ENCODE data around the gene SLC19A1.
"Not testable (repeated sequence)": the region's sequence is repeated elsewhere in the genome, so short reads cannot be mapped to it uniquely, and the experiment has no call there.

The SLC19A1 gene

GRCh38 chr21:45503226-45503625 is 39.0 kb downstream of the SLC19A1 start:
- DNase-seq: not testable (repeated sequence)

DNA sequence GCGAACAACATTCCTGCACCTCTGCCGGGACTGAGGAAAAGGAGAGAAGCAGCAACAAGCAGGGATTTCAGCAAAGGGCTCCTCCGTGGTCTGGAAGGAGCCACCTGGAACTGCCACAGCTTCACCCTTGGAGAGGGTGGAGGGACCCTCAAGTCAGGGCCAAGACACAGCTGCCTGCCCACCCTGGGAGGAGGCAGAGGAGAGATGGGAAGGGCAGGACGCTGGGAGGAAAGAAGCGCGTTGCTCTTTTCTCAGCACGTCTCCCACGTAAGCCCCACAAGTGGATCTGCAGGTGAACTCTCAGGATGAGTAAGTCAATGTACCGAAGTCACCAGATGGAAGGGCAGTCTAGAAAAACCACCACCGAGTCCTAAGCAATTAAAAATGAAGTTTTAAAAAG is 39.6 kb downstream of the SLC19A1 start:
- DNase-seq: no peak

GRCh38 chr21:45502006-45502345 is 40.3 kb downstream of the SLC19A1 start:
- DNase-seq: no peak

GRCh38 chr21:45501081-45502005 is 40.9 kb downstream of the SLC19A1 start:
- not testable (repeated sequence) for DNase-seq

DNA sequence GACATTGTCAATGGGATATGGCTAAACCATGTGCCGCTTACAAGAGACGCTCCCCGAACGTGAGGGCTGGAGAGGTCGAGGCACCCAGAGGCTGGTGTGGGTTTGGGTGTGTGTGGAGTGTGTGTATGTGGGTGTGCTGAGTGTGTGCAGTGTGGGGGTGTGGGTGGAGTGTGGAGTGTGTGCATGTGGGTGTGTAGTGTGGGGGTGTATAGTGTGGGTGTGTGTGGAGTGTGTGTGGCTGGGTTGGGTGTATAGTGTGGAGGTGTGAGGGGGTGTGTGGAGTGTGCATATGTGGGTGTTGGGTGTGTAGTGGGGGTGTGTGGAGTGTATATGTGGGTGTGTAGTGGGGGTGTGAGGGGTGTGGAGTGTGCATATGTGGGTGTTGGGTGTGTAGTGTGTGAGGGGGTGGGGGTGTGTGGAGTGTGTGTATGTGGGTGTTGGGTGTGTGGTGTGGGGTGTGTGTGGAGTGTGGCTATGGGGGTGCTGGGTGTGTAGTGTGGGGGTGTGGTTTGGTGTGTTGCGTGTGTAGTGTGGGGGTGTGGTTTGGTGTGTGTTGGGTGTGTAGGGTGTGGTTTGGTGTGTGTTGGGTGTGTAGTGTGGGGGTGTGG is 42.2 kb downstream of the SLC19A1 start:
- DNase-seq: no peak

DNA sequence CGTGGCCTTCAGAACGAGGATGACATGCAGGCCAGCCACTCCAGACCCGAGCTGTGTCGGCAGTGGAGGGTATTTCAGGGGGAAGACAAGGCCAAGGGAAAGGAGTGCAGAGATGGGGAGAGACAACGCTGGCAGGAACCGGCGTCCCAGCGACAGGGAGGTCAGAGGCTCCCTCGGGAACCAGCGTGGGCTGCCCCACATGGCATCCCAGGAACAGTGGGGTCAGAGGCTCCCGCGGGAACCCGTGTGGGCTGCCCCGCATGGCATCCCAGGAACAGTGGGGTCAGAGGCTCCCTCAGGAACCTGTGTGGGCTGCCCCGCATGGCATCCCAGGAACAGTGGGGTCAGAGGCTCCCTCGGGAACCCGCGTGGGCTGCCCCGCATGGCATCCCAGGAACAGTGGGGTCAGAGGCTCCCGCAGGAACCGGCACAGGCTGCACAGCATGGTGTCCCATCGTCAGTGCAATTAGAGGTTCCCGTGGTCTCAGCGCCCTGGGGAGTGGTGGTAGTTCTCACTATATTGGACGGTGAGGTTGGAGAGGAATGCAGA is 43.0 kb downstream of the SLC19A1 start:
- DNase-seq: no peak

DNA sequence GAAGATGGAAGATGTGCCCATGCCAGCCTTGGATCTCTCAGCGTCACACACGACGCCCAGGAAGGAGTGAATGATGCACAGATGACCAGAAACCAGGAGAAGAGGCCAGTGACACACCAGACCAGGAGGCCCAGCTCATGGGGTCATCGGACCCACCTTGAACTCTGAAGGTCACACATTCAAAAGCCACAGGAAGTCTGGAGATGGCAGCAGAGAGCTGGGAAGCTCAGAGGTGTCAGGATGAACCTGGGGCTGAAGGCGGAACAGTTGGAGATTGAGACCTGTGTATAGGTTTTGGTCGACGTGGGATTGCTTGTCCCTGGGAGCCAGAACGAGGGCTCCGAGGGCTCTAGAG is 43.6 kb downstream of the SLC19A1 start:
- no peak for DNase-seq

DNA sequence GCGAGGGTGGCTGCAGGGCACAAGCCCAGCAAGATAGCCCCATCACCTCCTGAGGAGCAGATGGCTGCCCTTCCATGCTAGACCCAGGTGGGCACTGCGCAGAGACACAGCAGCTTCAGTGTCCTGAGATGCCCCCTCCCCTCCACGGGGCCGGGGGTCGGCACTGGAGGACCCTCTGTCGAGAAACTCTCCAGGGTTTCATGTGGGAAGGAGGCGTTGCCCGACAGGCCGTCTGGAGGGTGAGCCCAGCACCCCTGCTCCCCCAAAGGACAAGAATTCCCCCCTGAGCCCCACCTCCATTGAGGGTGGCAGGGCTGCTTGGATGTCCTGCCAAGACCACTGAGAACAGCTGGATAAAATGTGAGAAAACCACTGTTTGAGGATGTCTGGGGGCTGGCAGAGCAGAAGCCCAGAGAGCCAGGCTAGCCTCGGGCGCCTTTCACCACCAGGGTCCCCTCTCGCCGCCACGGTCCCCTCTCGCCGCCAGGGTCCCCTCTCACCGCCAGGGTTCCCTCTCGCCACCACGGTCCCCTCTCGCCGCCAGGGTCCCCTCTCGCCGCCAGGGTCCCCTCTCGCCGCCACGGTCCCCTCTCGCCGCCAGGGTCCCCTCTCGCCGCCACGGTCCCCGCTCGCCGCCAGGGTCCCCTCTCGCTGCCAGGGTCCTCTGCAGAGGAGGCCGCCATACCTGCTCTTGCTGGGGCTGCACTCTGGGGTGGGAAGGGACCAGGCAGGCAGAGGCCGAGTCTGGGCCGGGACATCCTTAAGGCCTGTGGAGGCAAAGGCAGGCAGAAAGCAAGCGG is 44.2 kb downstream of the SLC19A1 start:
- DNase-seq: no peak

GRCh38 chr21:45496968-45497845 is 45.0 kb downstream of the SLC19A1 start:
- no peak for DNase-seq

- no peak for DNase-seq
Observed at GRCh38 chr21:45496151-45496967, 45.9 kb downstream of the SLC19A1 start.

DNA sequence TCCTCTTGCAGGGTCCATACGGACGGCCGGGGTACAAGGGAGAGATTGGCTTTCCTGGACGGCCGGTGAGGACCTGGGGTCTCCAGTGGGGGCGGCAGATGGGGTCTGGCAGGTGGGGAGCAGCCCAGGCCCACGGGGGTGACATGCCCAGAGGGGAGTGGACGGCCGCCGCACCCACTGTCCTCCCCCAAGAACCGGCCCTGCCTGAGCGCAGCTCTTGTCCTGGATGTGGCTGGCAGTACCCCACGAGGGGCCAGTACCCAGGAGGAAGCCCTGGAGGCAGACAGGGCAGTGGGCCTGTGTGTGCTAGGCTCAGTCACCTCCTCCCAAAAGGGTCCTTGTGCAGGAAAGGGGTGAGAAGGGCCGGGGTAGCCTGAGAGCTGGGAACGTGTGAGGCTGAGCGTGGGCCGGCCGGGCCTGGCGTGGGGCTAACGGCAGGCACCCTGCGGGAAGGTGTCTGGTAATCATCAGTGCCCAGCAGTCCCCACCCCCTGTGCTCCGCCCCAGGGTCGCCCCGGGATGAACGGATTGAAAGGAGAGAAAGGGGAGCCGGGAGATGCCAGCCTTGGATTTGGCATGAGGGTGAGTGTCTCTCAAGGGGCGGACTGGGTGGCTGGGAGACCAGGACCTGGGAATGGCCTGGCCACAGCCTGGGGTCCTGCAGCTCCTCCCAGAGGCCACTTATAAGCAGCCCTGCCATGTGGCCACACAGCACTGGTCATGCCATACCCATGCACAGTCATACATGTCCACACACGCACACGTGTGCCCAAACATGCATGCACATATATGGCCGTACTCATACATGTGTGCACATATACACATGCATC is 47.2 kb downstream of the SLC19A1 start:
- no peak for DNase-seq

GRCh38 chr21:45494135-45494850 is 47.9 kb downstream of the SLC19A1 start:
- no peak for DNase-seq

DNA sequence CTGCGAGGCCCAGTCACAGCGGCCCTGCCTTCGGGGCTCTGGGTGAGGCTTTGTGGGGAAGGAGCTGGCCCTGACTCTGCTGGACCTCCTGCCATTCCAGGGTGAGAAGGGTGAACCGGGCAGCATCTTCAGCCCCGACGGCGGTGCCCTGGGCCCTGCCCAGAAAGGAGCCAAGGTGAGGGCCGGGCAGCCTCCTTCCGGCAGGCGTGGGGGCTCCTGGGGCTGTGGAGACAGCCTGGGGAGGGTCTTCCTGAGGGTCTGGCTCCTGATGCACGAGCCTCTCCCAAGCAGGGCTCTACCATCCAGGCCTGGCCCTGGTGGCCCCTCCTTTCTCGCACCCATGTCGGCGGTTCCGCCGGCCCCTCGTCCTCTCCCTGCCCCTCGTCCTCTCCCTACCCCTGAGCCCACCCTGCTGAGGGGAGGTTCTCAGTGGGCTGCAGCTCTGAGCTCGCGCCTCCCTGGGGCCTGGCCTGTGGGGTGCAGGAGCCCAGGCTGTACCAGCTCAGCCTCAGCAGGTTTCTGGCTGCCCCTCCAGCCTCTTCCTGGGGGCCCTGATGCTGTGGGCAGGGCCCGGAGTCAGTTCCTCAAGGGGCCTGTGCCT is 48.7 kb downstream of the SLC19A1 start:
- no peak for DNase-seq

DNA sequence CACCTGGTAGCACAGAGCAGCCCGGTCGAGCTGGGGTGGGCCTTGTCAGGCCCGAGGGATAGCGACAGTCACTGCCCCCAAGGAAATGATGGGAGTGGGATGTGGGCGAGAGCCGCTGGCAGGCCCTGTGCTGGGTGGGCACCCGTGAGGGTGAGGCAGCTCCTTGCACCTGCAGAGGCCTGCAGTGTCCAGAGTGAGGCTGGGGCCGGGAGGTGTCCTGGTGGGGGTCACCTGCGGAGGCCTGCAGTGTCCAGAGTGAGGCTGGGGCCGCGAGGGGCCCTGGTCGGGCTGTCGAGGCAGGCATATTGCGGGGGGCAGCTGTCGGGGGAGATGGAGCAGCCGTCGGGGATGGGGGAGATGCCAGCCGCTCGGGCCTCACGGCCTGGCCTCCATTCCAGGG is 49.5 kb downstream of the SLC19A1 start:
- DNase-seq: no peak

GRCh38 chr21:45491623-45492022 is 50.6 kb downstream of the SLC19A1 start:
- DNase-seq: no peak

DNA sequence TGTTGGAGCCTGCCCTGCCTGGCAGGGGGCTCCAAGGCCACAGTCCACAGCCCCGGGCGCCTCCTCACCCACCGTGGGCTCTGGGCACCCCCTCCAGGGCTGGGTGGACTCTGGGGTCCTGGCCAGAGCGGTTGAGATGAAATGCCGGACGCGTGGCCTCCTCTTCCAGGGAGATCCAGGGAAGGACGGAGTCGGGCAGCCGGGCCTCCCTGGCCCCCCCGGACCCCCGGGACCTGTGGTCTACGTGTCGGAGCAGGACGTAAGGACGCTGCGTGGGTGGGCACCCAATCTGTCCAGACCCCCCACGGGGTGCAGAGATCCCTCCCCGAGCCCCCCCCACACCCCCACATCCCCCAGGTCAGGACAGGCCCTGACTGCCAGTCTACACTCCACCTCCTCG is 51.2 kb downstream of the SLC19A1 start:
- no peak for DNase-seq

DNA sequence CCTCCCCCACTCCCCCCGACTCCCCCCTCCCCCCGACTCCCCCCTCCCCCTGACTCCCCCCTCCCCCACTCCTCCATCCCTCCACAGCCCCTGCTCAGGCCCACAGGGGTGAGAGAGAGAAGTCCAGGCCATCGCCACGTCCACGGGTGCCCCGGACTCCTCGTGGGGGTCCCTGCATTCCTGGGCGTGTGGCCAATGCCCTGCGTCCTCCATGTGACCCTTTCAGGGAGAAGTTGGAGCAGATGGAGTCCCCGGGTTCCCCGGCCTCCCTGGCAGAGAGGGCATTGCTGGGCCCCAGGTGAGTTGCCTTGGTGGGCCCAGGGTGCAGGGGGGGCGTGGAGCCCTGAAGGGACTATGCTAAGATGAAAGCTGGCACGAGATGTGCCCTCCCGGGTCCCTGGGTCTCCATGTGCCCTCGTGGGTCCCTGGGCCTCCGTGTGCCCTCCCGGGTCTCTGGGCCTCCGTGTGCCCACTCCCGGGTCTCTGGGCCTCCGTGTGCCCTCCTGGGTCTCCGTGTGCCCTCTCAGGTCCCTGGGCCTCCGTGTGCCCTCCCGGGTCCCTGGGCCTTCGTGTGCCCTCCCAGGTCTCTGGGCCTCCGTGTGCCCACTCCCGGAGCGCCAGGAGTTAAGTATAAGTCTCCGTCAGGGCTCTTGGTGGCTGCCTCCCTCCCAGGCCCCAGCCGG is 52.0 kb downstream of the SLC19A1 start:
- no peak for DNase-seq

DNA sequence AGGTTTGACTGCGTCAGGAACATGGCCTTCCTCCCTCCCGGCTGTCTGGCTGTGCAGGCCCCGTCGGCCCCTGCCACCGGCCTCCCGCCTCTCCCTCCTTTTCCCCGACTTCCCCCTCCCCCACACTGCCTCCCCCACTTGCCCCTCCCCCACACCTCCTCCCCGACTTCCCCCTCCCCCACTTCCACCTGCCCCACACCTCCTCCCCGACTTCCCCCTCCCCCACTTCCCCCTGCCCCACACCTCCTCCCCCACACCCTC is 52.6 kb downstream of the SLC19A1 start:
- no peak for DNase-seq

Measured in activated naive CD4-positive, alpha-beta T cell treated with anti-CD3 and anti-CD28 coated beads, Interleukin-2, amount 50 U/mL, for 16 hours (primary cell).